Kidney capillary endothelial cell (primary cell): Measurements from ENCODE around the gene SLC35C1.
A peak's percentile ranks its signal among the peaks of the same experiment; 100 is the strongest.

ENCODE experiments used
- DNase-seq: peaks from one replicate; pipeline ENCODE4 v3.0.0-alpha.2; 2018; ENCODE audit warnings: low spot score

SLC35C1 gene

GRCh38 chr11:45846974-45847910 lies 42.3 kb downstream of the SLC35C1 start, which contains the start of gene CRY2:
TSS of gene CRY2 (plus strand) at chr11:45847475. CDS start at chr11:45847491, 16 bp downstream.
- DNase-seq, result peak; percentile 98

- peak; percentile 51 for DNase-seq
Measured at GRCh38 chr11:45847911-45848316, 43.0 kb downstream of the SLC35C1 start.

DNA sequence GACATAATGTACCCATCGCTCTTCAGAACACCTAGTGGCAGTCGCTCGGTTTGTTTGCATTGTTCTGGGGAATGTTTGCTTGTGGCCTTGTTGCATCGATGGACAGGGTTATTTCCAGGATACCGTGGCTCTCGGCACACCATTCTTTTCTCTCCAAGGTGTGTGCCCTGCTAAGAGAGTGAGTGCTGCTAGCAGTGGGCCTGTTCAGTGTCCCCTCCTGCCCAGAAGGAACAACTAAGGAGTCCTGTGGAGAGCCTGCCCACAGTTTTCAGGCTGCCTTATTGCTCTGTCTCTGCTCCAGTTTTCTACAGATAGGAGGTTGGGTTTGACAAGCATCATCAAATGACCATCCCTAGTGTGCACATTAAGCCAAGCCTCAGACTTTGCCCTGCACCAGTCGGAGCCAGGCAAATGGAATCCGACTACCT lies 43.7 kb downstream of the SLC35C1 start:
- DNase-seq, result no peak

- DNase-seq, result no peak
Measured at GRCh38 chr11:45850446-45850845, 45.5 kb downstream of the SLC35C1 start.

GRCh38 chr11:45851228-45851627 lies 46.3 kb downstream of the SLC35C1 start:
- no peak for DNase-seq

DNA sequence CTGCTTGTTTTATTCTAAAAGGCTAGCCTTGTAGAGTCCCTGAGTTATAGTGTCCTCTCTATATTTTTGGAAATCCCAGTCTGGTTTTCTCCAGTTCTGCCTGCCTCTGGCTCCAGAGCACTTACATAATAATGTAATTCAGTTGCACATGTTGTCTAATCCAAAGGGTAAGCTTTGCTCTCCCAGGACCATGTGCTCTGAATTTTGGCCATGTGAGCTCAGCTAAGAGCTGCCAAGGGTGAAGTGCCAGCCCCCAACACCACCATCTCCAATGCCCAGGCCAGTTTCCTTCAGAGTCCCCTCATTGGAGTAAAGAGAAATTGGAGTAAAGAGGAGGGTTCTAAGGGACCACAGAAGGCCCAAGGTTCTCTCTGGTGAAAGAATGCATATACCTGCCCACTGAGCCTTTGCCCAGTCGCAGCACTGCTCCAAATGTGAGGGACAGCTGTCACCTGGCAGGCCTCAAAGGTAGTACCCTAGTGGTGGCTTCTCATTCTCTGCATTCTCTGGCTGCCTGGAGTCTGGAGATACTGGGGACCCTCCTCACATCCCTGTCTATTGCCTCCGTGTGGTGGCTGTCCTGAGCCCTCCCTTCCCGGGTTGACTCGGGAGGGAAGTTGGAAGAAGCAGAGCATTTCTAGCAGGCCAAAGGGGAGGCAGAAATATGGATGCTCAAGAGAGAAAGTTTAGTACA lies 47.2 kb downstream of the SLC35C1 start:
- DNase-seq, result no peak

DNA sequence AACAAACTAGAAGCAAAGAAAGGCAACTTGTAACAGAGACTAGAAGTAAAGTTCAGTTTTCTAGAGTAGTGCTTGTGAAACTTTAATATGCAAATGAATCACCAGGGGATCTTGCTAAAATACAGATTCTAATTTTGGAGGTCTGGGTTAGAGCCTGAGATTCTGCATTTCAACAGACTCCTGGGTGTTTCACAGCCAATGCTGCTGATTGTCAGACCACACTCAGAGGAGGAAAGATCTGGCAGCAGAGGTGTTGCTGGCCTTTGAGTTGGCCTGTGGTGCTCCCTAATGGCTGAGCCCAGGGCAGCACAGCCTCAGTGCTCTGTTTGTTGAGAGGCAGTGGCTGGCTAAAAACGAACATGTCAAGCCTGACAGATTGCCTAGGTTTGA lies 47.8 kb downstream of the SLC35C1 start:
- no peak for DNase-seq

- DNase-seq, result no peak
Measured at GRCh38 chr11:45853332-45854219, 48.6 kb downstream of the SLC35C1 start.

GRCh38 chr11:45855308-45855707 lies 50.4 kb downstream of the SLC35C1 start:
- no peak for DNase-seq

- DNase-seq, result no peak
Measured at GRCh38 chr11:45856044-45856468, 51.1 kb downstream of the SLC35C1 start.

DNA sequence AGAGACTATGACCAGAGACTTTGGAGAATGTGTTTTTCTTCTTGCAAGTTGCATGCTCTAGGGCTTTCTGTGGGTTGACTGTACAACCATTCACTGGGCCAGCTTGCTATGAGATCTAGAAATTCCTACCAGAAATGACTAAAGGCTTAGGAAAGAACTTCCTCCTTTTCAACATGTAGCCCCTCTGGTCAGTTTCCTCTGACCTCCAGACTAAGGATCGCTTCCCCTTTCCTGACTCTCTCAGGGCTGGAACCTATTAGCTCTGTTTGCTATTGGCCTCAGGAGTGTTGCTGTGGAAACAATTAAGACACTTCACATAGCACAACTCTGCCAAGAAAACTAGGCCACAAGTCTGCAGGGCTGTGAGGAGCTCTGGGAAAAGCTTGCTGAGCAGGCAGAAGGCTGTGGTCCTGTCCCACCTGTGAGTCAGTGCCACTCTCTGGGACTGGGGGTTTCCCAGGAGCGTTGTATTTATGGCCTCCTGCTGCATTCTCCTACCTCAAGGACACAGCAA lies 53.1 kb downstream of the SLC35C1 start:
- DNase-seq, result peak; percentile 75

DNA sequence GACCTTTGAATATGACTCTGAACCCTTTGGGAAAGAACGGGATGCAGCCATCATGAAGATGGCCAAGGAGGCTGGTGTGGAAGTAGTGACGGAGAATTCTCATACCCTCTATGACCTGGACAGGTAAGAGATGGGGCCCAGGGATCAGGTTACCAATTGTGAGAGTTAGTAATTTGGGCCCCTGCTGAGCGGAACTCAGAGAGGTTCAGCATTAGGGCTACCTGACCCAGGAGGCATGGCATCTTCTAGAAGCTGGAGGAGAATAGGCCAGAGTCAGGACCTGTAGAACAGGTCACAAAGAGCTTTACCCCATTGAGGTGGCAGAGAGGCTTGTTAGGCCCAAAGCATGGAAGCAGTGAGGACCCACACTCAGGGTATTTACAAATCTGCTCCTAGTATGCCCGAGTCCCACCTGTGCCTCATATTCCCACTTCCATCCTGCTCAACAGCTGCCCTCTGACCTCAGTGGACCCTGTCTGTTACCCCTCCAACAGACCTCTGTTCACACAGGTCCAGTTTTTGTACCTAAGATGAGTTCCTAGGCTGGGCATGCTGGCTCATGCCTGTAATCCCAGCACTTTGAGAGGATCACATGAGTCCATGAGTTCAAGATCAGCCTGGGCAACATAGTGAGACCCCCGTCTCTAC lies 53.9 kb downstream of the SLC35C1 start:
- DNase-seq, result no peak

DNA sequence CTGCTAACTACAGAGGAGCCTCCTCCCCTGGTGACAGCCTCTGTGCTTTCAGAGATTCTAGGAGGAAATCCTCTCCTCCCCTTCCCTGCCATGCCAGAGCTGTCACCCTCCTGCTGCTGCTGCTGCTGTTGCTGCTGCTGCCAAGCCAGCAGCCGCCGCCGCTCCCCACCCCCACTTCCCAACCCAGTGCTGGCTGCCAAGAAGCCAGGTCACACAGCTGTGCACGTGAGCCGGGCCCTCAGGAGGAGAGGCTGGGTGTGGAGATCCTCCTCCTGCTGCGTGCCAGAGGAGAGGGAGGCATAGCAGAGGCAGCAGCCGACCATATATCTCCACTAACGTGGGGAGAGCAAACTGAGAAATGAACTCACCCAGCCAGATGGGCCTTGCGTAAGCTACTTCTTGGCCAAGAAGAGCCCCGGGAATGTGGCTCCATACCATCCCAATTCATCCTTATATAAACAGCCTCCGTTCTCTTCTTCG lies 54.8 kb downstream of the SLC35C1 start:
- peak; percentile 72 for DNase-seq

DNA sequence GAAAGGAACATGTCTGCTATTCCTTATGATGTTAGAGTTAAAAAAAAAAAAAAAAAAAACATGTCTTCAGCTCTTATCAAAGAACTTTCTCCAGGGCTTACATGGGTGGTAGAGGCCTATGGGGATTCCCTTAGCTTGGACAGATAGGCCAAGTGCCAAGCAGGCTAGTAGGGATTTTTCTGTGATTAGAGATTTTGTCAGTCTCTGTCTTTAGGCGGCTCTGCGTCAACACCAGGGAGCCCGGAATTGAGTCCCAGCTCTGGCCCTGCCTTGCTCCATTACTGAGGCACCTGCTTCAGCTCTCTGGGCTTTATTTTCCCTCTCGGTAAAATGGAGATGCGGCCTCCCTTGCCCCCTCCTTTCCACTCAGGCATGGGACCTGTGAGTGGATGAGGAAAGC lies 55.4 kb downstream of the SLC35C1 start:
- DNase-seq, result no peak

DNA sequence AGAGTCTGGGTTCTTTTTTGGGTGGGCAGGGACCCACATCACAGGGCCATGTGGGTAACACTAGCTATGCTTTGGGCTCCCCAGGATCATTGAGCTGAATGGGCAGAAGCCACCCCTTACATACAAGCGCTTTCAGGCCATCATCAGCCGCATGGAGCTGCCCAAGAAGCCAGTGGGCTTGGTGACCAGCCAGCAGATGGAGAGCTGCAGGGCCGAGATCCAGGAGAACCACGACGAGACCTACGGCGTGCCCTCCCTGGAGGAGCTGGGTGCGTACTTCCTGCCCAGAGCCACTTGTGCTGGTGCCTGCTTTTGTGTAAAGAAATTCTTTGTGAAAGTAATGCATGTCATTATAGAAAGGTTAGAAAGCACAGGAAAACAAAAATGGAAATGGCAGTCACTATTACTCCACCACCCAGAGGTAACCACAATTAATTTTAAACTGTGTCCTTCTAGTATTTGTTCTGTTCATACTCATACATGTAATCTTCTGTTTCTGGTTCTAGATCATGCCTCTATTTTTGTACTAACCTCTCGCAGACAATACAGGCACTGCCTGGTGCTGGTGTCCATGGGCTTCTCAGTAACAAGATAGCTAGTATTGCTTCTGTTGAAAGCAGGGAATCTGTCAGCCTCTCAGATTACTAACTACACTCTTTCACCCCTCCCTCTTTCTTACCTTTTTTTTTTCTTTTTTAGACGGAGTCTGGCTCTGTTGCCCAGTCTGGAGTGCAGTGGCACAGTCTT lies 56.0 kb downstream of the SLC35C1 start:
- no peak for DNase-seq
